PC-3 (cell line): Measurements from ENCODE around the gene PSMD14.

ENCODE experiments used
- EZH2 ChIP-seq: fragments of 300-600 bp; sonication (generic); IDR thresholded peaks from one replicate; pipeline ENCODE4 v1.6.1; 2017; ENCODE audit warnings: antibody characterized with exemption, mild to moderate bottlenecking, low read length; ENCODE audit not compliant: unreplicated experiment
- TF ChIP-seq, protein P1 (sequence below): fragments of 300-600 bp; sonication (generic); conservative IDR thresholded peaks from 2 replicates; pipeline ENCODE4 v1.5.1; 2017; ENCODE audit warnings: antibody characterized with exemption, low read depth, mild to moderate bottlenecking, low read length

- TF ChIP-seq EZH2 = no peak
- TF ChIP-seq, protein P1, sequence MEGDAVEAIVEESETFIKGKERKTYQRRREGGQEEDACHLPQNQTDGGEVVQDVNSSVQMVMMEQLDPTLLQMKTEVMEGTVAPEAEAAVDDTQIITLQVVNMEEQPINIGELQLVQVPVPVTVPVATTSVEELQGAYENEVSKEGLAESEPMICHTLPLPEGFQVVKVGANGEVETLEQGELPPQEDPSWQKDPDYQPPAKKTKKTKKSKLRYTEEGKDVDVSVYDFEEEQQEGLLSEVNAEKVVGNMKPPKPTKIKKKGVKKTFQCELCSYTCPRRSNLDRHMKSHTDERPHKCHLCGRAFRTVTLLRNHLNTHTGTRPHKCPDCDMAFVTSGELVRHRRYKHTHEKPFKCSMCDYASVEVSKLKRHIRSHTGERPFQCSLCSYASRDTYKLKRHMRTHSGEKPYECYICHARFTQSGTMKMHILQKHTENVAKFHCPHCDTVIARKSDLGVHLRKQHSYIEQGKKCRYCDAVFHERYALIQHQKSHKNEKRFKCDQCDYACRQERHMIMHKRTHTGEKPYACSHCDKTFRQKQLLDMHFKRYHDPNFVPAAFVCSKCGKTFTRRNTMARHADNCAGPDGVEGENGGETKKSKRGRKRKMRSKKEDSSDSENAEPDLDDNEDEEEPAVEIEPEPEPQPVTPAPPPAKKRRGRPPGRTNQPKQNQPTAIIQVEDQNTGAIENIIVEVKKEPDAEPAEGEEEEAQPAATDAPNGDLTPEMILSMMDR = no peak
These were observed 113.5 kb downstream of the PSMD14 start for GRCh38 chr2:161421686-161422085.
